Erythroblast (primary cell): ENCODE results near the gene ANKH.

Experiments used
- GATA1 ChIP-seq: IDR thresholded peaks from 2 replicates; pipeline ENCODE4 v1.6.1; 2011; ENCODE audit warnings: low read depth, mild to moderate bottlenecking, control low read depth, low read length, moderate library complexity
- POLR2A ChIP-seq: IDR thresholded peaks from 2 replicates; pipeline ENCODE4 v1.6.1; 2011; ENCODE audit warnings: mild to moderate bottlenecking, low read length

- TF ChIP-seq POLR2A (no peak), GATA1 (no peak)
Measured at GRCh38 chr5:14767735-14768507, 103.7 kb downstream of the ANKH start.
